Spleen (tissue), 7 donors: ENCODE measurements around the gene ACVR1C.

Source experiments
- CTCF ChIP-seq, 11 experiments: fragments of 200-600 bp in 7 of 11; fragments of 450-650 bp in 4 of 11; sonication (generic) in 4 of 11; IDR thresholded peaks in 8 of 11; conservative IDR thresholded peaks in 3 of 11; 1 replicate in 7 of 11; 2 replicates in 4 of 11; pipeline versions ENCODE4 v1.4.0 to v1.8.0; 2016 to 2021; ENCODE audit warnings: antibody characterized with exemption in 11 of 11, inconsistent platforms in 4 of 11, mild to moderate bottlenecking in 1 of 11
- POLR2A ChIP-seq, 3 donors: fragments of 450-650 bp; IDR thresholded peaks; one replicate each; pipeline ENCODE4 v1.5.1; 2017; ENCODE audit warnings: antibody characterized with exemption in 3 of 3, mild to moderate bottlenecking in 1 of 3
- donor health status: DM: no; HTN: no; CAD: no; lungs with moderate emphysema.
- donor health status: DM: no; HTN: no; CAD: no.
- donor health status: DM: no; HTN: no; CAD: no.

- TF ChIP-seq POLR2A (IDR thresholded peaks at IDR 0.05): no peak
- no peak for TF ChIP-seq CTCF (IDR thresholded peaks at IDR 0.05 in 8 of 11, conservative IDR thresholded peaks at IDR 0.05 in 3 of 11)
Measured at GRCh38 chr2:157661776-157662175, 33.1 kb upstream of the ACVR1C start.
